ENCODE measurements around the gene MAGI3. TPM values are rescaled to one million over a fixed set of nuclear protein-coding genes. Genes with fewer than 3 reads are reported as not detected.
"Not testable (repeated sequence)": the region's sequence is repeated elsewhere in the genome, so short reads cannot be mapped to it uniquely, and the experiment has no call there.

The MAGI3 gene
- polyA plus RNA-seq, 1 donor: 27.0 TPM

DNA sequence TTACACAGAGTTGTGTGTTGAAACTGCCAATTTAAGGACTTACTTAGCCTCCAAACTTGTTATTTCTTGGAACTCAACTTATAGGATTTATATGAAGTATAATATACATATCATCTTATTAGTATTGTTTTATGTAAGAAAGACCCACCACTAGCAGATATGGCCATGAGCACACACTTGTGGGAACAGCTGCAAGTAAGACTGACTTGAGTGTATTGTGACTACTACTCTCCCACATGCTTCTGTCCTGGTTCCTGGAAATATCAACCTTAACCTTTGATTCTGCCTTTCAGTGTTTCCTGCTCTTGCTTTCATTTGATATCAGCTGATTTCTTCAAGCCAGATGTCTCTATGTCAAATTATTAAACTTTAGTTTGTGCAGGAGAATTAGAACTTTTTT is 175.3 kb downstream of the MAGI3 start:
- H3K9me3 ChIP-seq (ENCODE audit: control insufficient read depth, low read depth, low read length): peaks cover 4% of the 10 kb centered on the region
- no peaks in the 10 kb centered on the region for H3K27me3 ChIP-seq (ENCODE audit: control insufficient read depth, insufficient read depth, low read length)
- H3K36me3 ChIP-seq (ENCODE audit: control insufficient read depth, insufficient read depth, low read length): no peaks in the 10 kb centered on the region
- H3K4me3 ChIP-seq (ENCODE audit: low read length): no peak overlapping the region
- no peak for DNase-seq
- H3K4me1 ChIP-seq (ENCODE audit: control insufficient read depth, insufficient read depth, low read length): no peaks in the 10 kb centered on the region
- H3K27ac ChIP-seq (ENCODE audit: low read length): no peak overlapping the region

- no peak overlapping the region for H3K27ac ChIP-seq (ENCODE audit: low read length)
- H3K4me1 ChIP-seq (ENCODE audit: control insufficient read depth, insufficient read depth, low read length): no peaks in the 10 kb centered on the region
- DNase-seq: no peak
Observed at GRCh38 chr1:113567427-113567826, 177.1 kb downstream of the MAGI3 start.

GRCh38 chr1:113575744-113576260 is 185.5 kb downstream of the MAGI3 start:
- not testable (repeated sequence) for H3K9me3 ChIP-seq (ENCODE audit: control insufficient read depth, low read depth, low read length); H3K27ac ChIP-seq (ENCODE audit: low read length); H3K27me3 ChIP-seq (ENCODE audit: control insufficient read depth, insufficient read depth, low read length); DNase-seq; H3K4me3 ChIP-seq (ENCODE audit: low read length); H3K4me1 ChIP-seq (ENCODE audit: control insufficient read depth, insufficient read depth, low read length); H3K36me3 ChIP-seq (ENCODE audit: control insufficient read depth, insufficient read depth, low read length)
- no CpG with 5 or more reads among the region's 6 CpGs for WGBS (ENCODE audit: insufficient coverage, low lambda C conversion rate)

More at GRCh38 chr1:113567427-113567826, 177.1 kb downstream of the MAGI3 start:
- H3K9me3 ChIP-seq (ENCODE audit: control insufficient read depth, low read depth, low read length): peaks cover 4% of the 10 kb centered on the region
- H3K36me3 ChIP-seq (ENCODE audit: control insufficient read depth, insufficient read depth, low read length): no peaks in the 10 kb centered on the region
- no peaks in the 10 kb centered on the region for H3K27me3 ChIP-seq (ENCODE audit: control insufficient read depth, insufficient read depth, low read length)
- H3K4me3 ChIP-seq (ENCODE audit: low read length): no peak overlapping the region

DNA sequence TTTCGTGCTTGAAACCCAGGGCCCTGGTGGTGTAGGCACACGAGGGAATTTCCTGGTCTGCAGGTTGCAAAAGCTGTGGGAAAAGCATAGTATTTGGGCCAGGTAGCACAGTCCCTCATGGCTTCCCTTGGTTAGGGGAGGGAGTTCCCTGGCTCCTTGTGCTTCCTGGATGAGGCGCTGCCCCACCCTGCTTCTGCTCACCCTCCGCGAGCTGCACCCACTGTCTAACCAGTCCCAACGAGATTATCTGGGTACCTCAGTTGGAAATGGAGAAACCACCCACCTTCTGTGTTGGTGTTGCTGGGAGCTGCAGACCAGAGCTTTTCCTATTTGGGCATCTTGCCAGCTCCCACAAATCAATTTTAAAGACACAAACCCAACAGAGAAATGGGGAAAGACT is 186.0 kb downstream of the MAGI3 start:
- no CpG with 5 or more reads among the region's 6 CpGs for WGBS (ENCODE audit: insufficient coverage, low lambda C conversion rate)
- DNase-seq: no peak

DNA sequence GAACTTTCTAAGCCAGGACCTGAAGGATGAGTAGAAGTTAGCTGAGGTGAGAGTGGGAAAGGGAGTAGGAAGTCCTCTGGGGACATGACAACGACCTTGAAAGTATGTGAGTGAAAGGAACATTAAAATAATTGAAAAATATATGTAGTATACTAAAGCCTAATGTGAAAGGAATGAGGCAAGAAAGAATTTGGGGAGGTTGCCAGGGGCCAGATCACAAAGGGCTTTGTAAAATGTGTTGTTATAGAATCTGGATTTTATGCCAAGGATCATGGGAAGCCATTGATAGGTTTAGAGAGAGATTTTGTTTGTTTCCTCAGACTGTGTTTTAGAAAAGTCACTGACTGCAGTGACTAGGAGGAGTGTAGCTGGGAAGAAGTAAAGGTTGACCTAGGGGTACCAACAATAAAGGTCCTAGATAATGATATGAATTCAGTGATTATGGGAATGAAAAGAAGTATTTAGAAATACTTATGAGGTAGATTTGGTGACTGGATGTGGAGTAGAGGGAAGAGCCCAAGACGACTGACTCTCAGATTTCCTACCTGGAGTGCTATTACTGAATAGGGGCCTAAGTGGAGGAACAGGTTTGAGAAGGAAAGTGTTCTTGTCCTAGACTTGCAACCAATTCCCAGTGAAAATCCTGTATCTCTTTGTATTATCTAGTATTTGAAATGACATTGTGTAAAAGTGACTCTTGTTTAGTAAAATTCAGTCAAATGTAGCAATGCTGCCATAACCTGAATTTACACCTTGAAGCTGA is 189.1 kb downstream of the MAGI3 start:
- Histone ChIP-seq H3K9me3 (ENCODE audit: control insufficient read depth, low read depth, low read length) (no peaks in the 10 kb centered on the region), H3K4me1 (ENCODE audit: control insufficient read depth, insufficient read depth, low read length) (no peaks in the 10 kb centered on the region), H3K27ac (ENCODE audit: low read length) (no peak overlapping the region), H3K36me3 (ENCODE audit: control insufficient read depth, insufficient read depth, low read length) (peaks cover 3% of the 10 kb centered on the region), H3K27me3 (ENCODE audit: control insufficient read depth, insufficient read depth, low read length) (no peaks in the 10 kb centered on the region), H3K4me3 (ENCODE audit: low read length) (no peak overlapping the region)
- WGBS (ENCODE audit: insufficient coverage, low lambda C conversion rate): 81% methylated on average over 2 of the region's 2 CpGs
- no peak for DNase-seq

More for the DNA sequence above, 186.0 kb downstream of the MAGI3 start:
- Histone ChIP-seq H3K4me1 (ENCODE audit: control insufficient read depth, insufficient read depth, low read length) (no peaks in the 10 kb centered on the region), H3K36me3 (ENCODE audit: control insufficient read depth, insufficient read depth, low read length) (peaks cover 3% of the 10 kb centered on the region), H3K9me3 (ENCODE audit: control insufficient read depth, low read depth, low read length) (no peaks in the 10 kb centered on the region), H3K27ac (ENCODE audit: low read length) (no peak overlapping the region), H3K27me3 (ENCODE audit: control insufficient read depth, insufficient read depth, low read length) (no peaks in the 10 kb centered on the region), H3K4me3 (ENCODE audit: low read length) (no peak overlapping the region)

DNA sequence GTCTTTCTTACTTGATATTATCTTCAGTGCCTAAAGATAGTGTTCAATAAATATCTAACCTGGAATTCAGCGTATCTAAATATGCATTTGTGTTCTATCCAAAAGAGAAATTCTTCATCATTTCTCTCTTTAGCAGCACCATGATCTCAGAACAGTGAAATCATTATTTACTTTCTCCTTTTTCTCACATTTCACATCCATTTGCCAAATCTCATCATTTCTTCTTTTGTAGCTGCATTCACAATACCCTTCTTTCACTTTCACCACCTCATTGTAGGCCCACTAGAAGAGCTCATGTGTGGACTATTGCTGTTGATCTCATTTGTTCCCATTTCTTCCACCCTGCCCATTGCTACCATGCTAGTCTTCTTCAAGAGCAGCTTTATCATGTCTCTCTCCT is 191.0 kb downstream of the MAGI3 start:
- Histone ChIP-seq H3K4me1 (ENCODE audit: control insufficient read depth, insufficient read depth, low read length) (no peaks in the 10 kb centered on the region), H3K9me3 (ENCODE audit: control insufficient read depth, low read depth, low read length) (no peaks in the 10 kb centered on the region), H3K27ac (ENCODE audit: low read length) (no peak overlapping the region), H3K36me3 (ENCODE audit: control insufficient read depth, insufficient read depth, low read length) (peaks cover 4% of the 10 kb centered on the region), H3K4me3 (ENCODE audit: low read length) (no peak overlapping the region), H3K27me3 (ENCODE audit: control insufficient read depth, insufficient read depth, low read length) (no peaks in the 10 kb centered on the region)
- 100% methylated on average over 1 of the region's 1 CpG for WGBS (ENCODE audit: insufficient coverage, low lambda C conversion rate)
- no peak for DNase-seq

- Histone ChIP-seq H3K4me3 (ENCODE audit: low read length) (no peak overlapping the region), H3K36me3 (ENCODE audit: control insufficient read depth, insufficient read depth, low read length) (peaks cover 6% of the 10 kb centered on the region), H3K9me3 (ENCODE audit: control insufficient read depth, low read depth, low read length) (no peaks in the 10 kb centered on the region), H3K4me1 (ENCODE audit: control insufficient read depth, insufficient read depth, low read length) (no peaks in the 10 kb centered on the region), H3K27ac (ENCODE audit: low read length) (no peak overlapping the region), H3K27me3 (ENCODE audit: control insufficient read depth, insufficient read depth, low read length) (no peaks in the 10 kb centered on the region)
- no peak for DNase-seq
- WGBS (ENCODE audit: insufficient coverage, low lambda C conversion rate): no CpG with 5 or more reads among the region's 1 CpG
Observed at GRCh38 chr1:113582084-113582483, 191.8 kb downstream of the MAGI3 start.

DNA sequence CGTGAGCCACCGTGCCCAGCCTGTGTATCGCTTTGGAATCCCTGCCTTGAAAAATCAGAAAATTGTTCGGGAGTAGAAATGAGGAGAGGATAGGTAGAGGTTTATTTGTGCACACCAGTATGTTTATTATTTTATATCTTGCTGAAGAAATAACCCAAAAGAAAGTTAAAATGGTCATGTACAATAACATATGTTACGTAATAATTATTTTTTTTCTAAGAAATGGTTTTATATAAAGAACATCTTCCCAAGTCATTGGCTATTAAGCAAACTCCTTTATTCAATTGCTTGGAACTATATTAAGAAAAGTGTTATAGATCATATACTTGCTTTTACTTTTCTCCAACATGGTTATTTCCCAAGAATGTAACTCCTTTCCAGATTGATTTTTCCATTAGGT is 197.2 kb downstream of the MAGI3 start:
- Histone ChIP-seq H3K27ac (ENCODE audit: low read length) (no peak overlapping the region), H3K27me3 (ENCODE audit: control insufficient read depth, insufficient read depth, low read length) (no peaks in the 10 kb centered on the region), H3K36me3 (ENCODE audit: control insufficient read depth, insufficient read depth, low read length) (peaks cover 10% of the 10 kb centered on the region), H3K4me1 (ENCODE audit: control insufficient read depth, insufficient read depth, low read length) (no peaks in the 10 kb centered on the region), H3K4me3 (ENCODE audit: low read length) (no peak overlapping the region), H3K9me3 (ENCODE audit: control insufficient read depth, low read depth, low read length) (no peaks in the 10 kb centered on the region)
- DNase-seq: no peak
- 100% methylated on average over 3 of the region's 5 CpGs for WGBS (ENCODE audit: insufficient coverage, low lambda C conversion rate)

DNA sequence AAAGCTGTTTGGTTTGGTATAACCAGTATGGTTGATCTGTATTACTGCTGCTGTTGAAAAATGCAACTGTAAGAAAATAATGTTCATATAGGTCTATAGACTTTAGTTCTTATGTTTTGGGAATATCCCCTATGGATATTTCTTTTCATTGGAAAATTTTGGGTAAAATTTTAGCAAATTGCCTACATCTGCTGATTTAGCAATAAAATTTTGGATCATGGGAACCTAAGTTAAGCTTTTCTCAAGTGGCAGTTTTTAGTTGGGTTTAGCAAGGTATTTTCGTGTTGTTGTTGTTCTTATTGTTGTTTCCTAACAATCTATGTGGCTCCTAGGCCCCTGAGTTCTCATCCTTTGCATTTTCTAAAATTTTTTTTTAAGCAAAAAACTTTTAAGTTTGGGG is 201.9 kb downstream of the MAGI3 start:
- H3K27me3 ChIP-seq (ENCODE audit: control insufficient read depth, insufficient read depth, low read length): no peaks in the 10 kb centered on the region
- 100% methylated on average over 1 of the region's 1 CpG for WGBS (ENCODE audit: insufficient coverage, low lambda C conversion rate)
- H3K4me3 ChIP-seq (ENCODE audit: low read length): no peak overlapping the region
- no peak for DNase-seq
- H3K36me3 ChIP-seq (ENCODE audit: control insufficient read depth, insufficient read depth, low read length): peaks cover 20% of the 10 kb centered on the region
- H3K27ac ChIP-seq (ENCODE audit: low read length): no peak overlapping the region
- H3K4me1 ChIP-seq (ENCODE audit: control insufficient read depth, insufficient read depth, low read length): no peaks in the 10 kb centered on the region
- peaks cover 9% of the 10 kb centered on the region for H3K9me3 ChIP-seq (ENCODE audit: control insufficient read depth, low read depth, low read length)

- Histone ChIP-seq H3K4me3 (ENCODE audit: low read length) (no peak overlapping the region), H3K4me1 (ENCODE audit: control insufficient read depth, insufficient read depth, low read length) (no peaks in the 10 kb centered on the region), H3K27me3 (ENCODE audit: control insufficient read depth, insufficient read depth, low read length) (no peaks in the 10 kb centered on the region), H3K36me3 (ENCODE audit: control insufficient read depth, insufficient read depth, low read length) (peaks cover 23% of the 10 kb centered on the region), H3K27ac (ENCODE audit: low read length) (no peak overlapping the region), H3K9me3 (ENCODE audit: control insufficient read depth, low read depth, low read length) (peaks cover 18% of the 10 kb centered on the region)
- DNase-seq: no peak
- 87% methylated on average over 2 of the region's 4 CpGs for WGBS (ENCODE audit: insufficient coverage, low lambda C conversion rate)
Observed at GRCh38 chr1:113593550-113594297, 203.4 kb downstream of the MAGI3 start.
